Measurements from ENCODE around the gene MAST2.

GRCh38 chr1:45800899-45801298 lies 2.5 kb upstream of the MAST2 start:
- TF ChIP-seq CTCF (IDR thresholded peaks at IDR 0.05; ENCODE audit: low read length): no peak
- no peak for TF ChIP-seq EZH2 (IDR thresholded peaks at IDR 0.05; ENCODE audit: borderline replicate concordance, low read length)

Data from OCI-LY1 (cell line).